Colonic mucosa (tissue), 4 donors: ENCODE data around the gene DNMT3A. TPM values are rescaled to one million over a fixed set of nuclear protein-coding genes. Genes with fewer than 3 reads are reported as not detected.

Experiments used
- DNase-seq: peaks from one replicate; pipeline ENCODE4 v3.0.0-alpha.2; 2020
- H3K27ac ChIP-seq: fragments of 200-600 bp; one replicate; pipeline ENCODE4 v1.8.0; 2021
- H3K27me3 ChIP-seq: fragments of 200-600 bp; one replicate; pipeline ENCODE4 v1.8.0; 2021
- H3K36me3 ChIP-seq: fragments of 200-600 bp; one replicate; pipeline ENCODE4 v1.8.0; 2021
- H3K4me1 ChIP-seq: fragments of 200-600 bp; one replicate; pipeline ENCODE4 v1.8.0; 2021; ENCODE audit warnings: mild to moderate bottlenecking
- H3K4me3 ChIP-seq: fragments of 200-600 bp; one replicate; pipeline ENCODE4 v1.8.0; 2021
- H3K9ac ChIP-seq, 2 donors: one replicate each; pipeline ENCODE4 v1.7.0; 2013; ENCODE audit warnings: control low read depth in 2 of 2, low read depth in 2 of 2, low read length in 2 of 2
- H3K9me3 ChIP-seq: fragments of 200-600 bp; one replicate; pipeline ENCODE4 v1.8.0; 2021
- CTCF ChIP-seq: fragments of 200-600 bp; IDR thresholded peaks from one replicate; pipeline ENCODE4 v1.8.0; 2022; ENCODE audit warnings: antibody characterized with exemption, mild to moderate bottlenecking
- intact Hi-C: fragments of 100-400 bp; cut with DNase I; formaldehyde crosslinking; loops from one replicate; pipeline ENCODE4 v1.14.1; 2022
- total RNA-seq, 2 donors: library from RNA; stranded (reverse); fragmentation: NEBNext Ultra II Directional in 1 of 2; extraction: Animal tissue kit (Norgen Biotek cat#: 25700) in 1 of 2; gene quantifications; one replicate each; pipeline ENCODE4 v1.2.1, GENCODE V29; 2021
- donor health status: healthy.
- donor health status: DM: no; HTN: no; CAD: no.
- donor health status: DM: no; HTN: no; CAD: no.

DNMT3A gene
- total RNA-seq, 2 donors from 2014 or later = 30.8 to 44.5 TPM

GRCh38 chr2:25354116-25354515, 12.4 kb upstream of the DNMT3A start:
- intact Hi-C loops = no loop called here

DNA sequence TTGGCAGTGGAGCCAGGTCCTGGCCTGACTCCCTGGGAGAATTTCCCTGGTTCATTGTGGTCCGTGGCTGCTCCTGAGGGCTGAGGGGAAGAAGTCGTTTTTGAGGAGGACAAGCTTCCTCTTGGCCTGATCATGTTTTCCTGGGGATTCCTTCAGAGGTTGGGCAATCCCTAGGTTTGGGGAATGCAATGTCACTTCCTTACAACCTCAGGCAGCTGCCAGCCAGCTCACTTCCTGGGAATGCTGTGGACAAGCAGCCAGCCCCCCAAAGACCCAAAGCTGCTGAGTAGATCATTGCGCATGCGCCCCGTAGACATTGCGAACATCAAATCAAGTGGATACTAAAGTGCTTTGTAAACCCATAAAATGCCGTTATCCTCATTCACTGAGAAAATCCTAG, 7.7 kb upstream of the DNMT3A start:
- no peaks in the 10 kb centered on the region for H3K9me3 ChIP-seq
- no peak overlapping the region for H3K27ac ChIP-seq
- TF ChIP-seq CTCF = no peak
- H3K27me3 ChIP-seq = no peaks in the 10 kb centered on the region
- H3K4me1 ChIP-seq = no peaks in the 10 kb centered on the region
- intact Hi-C loops = no loop called here
- DNase-seq = no peak
- H3K36me3 ChIP-seq = no peaks in the 10 kb centered on the region
- H3K4me3 ChIP-seq = no peak overlapping the region
- no peak overlapping the region for H3K9ac ChIP-seq

More at GRCh38 chr2:25354116-25354515, 12.4 kb upstream of the DNMT3A start:
- TF ChIP-seq CTCF = no peak
- H3K36me3 ChIP-seq = no peaks in the 10 kb centered on the region
- H3K9ac ChIP-seq = no peak overlapping the region
- H3K4me1 ChIP-seq = no peaks in the 10 kb centered on the region
- no peak overlapping the region for H3K27ac ChIP-seq
- H3K27me3 ChIP-seq = no peaks in the 10 kb centered on the region
- H3K4me3 ChIP-seq = no peak overlapping the region
- DNase-seq = no peak
- H3K9me3 ChIP-seq = no peaks in the 10 kb centered on the region

DNA sequence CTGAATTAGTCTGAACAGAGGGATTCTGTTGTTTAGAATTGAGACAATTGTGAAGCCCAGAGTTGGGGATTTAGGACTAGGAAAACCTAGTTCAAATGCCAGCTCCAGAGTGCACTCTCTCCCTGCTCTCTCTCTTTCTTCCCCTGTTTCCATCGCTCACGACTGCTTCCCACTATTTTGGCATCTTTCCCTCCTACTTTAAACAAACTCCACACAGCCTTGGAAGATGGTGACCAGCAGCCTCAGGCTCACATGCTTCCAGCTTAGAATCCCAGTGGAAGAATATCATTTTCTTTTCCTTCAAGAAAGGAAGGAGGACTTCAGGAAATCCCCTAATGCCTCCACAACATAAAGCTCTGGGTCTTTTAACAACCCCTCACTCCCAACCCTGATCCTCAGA, 6.1 kb upstream of the DNMT3A start:
- intact Hi-C loops = no loop called here
- Histone ChIP-seq H3K4me3 (no peak overlapping the region), H3K36me3 (no peaks in the 10 kb centered on the region), H3K27ac (no peak overlapping the region), H3K4me1 (no peaks in the 10 kb centered on the region), H3K27me3 (no peaks in the 10 kb centered on the region), H3K9ac (no peak overlapping the region), H3K9me3 (no peaks in the 10 kb centered on the region)
- TF ChIP-seq CTCF = no peak
- DNase-seq = no peak

GRCh38 chr2:25347205-25347815, 5.6 kb upstream of the DNMT3A start:
- intact Hi-C loops = no loop called here
- no peaks in the 10 kb centered on the region for H3K27me3 ChIP-seq
- no peak for TF ChIP-seq CTCF
- no peak overlapping the region for H3K27ac ChIP-seq
- H3K36me3 ChIP-seq = no peaks in the 10 kb centered on the region
- no peak overlapping the region for H3K4me3 ChIP-seq
- H3K9me3 ChIP-seq = no peaks in the 10 kb centered on the region
- no peak overlapping the region for H3K9ac ChIP-seq
- H3K4me1 ChIP-seq = no peaks in the 10 kb centered on the region
- no peak for DNase-seq

DNA sequence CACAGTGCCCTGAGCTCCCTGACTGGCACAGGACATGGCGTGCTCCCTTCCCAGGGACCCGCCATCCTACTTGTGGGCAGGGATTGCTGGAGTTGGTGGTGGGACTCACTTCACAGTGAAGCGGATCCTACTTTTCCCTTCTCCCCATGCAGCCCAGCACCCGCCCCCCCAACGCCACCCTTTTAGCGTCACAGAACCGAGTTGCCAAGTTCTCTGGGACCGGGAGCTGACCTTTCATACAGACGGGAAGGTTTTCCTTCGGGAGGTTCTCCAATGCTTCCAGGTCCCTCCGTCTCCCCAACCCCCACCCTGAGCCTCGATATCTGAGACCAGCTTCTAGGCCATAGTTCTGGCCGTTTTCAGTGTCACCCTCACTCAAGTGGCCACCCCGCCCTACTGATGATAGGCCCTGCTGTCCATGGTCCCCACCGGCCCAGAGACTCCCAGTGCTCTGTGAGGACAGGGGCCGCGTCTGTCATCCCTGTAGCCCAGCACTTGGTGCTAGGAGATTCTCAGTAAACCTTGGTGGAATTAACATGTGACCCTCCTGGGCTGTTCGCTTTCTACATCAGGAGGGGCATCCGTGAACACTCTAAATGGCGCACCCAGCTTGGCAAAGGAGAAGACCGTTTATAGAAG, 1.6 kb upstream of the DNMT3A start:
- no peak for TF ChIP-seq CTCF
- H3K36me3 ChIP-seq = no peaks in the 10 kb centered on the region
- no peak overlapping the region for H3K27ac ChIP-seq
- no peak for DNase-seq
- H3K9ac ChIP-seq = no peak overlapping the region
- H3K9me3 ChIP-seq = no peaks in the 10 kb centered on the region
- no peak overlapping the region for H3K4me3 ChIP-seq
- intact Hi-C loops = no loop called here
- H3K4me1 ChIP-seq = peaks cover 8% of the 10 kb centered on the region
- H3K27me3 ChIP-seq = no peaks in the 10 kb centered on the region
